ENCODE measurements around the gene TTC28. TPM values are rescaled to one million over a fixed set of nuclear protein-coding genes. Genes with fewer than 3 reads are reported as not detected.

Gene TTC28
- total and polyA plus RNA-seq, 2 donors (not counting 3 experiments of a cell fraction or from before 2014, with no cell fraction given), result 16.5 to 51.1 TPM

- peaks cover 0 to 13% of the 10 kb centered on the region in 2 experiments for H3K36me3 ChIP-seq (ENCODE audit: control insufficient read depth in 2 of 2, extremely low read depth in 1 of 2, insufficient read depth in 2 of 2, low read length in 2 of 2)
- ChIA-PET CTCF (interaction anchor here (0.9 to 2.4 kb wide), 4 partner anchors 11 to 122 kb away, joined by 3 to 7 read pairs (median 5); no protein-coding TSS in a partner anchor), POLR2A (no interaction called here)
- BruUV-seq (replicated peaks), result no TSS peak
- dilution Hi-C loops (cut with MboI; ENCODE audit: extremely low pct_ligation_motif_present, low sequenced_read_pairs), result no loop called here
- no peaks in the 10 kb centered on the region for H3K79me2 ChIP-seq (ENCODE audit: control insufficient read depth, insufficient read depth, low read length)
- FAIRE-seq (no peak), DNase-seq (ENCODE audit: low read depth, low spot score) (no peak)
- no peak overlapping the region for H3K27ac ChIP-seq (ENCODE audit: insufficient read depth, low read depth, low read length)
- H3K4me3 ChIP-seq (replicated peaks in 1 of 3; ENCODE audit: insufficient read depth in 1 of 3, low read depth in 1 of 3, low read length in 3 of 3), result no peak overlapping the region
- H3K27me3 ChIP-seq (ENCODE audit: control insufficient read depth in 2 of 2, insufficient read depth in 2 of 2, low read length in 2 of 2), result no peaks in the 10 kb centered on the region
- H3K9ac ChIP-seq (replicated peaks; ENCODE audit: extremely low read depth, insufficient read depth, low read length), result no peak overlapping the region
- no peaks in the 10 kb centered on the region for H3K9me1 ChIP-seq (replicated peaks; ENCODE audit: control insufficient read depth, extremely low read depth, insufficient read depth, low read length)
- H4K20me1 ChIP-seq (replicated peaks; ENCODE audit: control insufficient read depth, extremely low read depth, insufficient read depth, low read length), result no peaks in the 10 kb centered on the region
- no peaks in the 10 kb centered on the region for H3K9me3 ChIP-seq (replicated peaks; ENCODE audit: control insufficient read depth, insufficient read depth, low read length)
- H2AFZ ChIP-seq (ENCODE audit: low read depth, low read length), result no peak overlapping the region
- no peaks in the 10 kb centered on the region for H3K4me1 ChIP-seq (ENCODE audit: control insufficient read depth, extremely low read depth, insufficient read depth, low read length)
- TF ChIP-seq JUN (IDR thresholded peaks at IDR 0.05; ENCODE audit: borderline replicate concordance, insufficient read depth, insufficient read length, low read depth), result no peak
- no peak for TF ChIP-seq POLR2AphosphoS5 (IDR thresholded peaks at IDR 0.05; ENCODE audit: insufficient read depth, low read depth, low read length)
- no peak for TF ChIP-seq POLR2A (IDR thresholded peaks at IDR 0.05; ENCODE audit: low read depth, low read length)
- no peak for TF ChIP-seq MAX (IDR thresholded peaks at IDR 0.05; ENCODE audit: insufficient read depth, insufficient read length)
- no peak for TF ChIP-seq CTCF (IDR thresholded peaks at IDR 0.05; ENCODE audit: extremely low read depth in 1 of 2, insufficient read depth in 1 of 2, low read depth in 1 of 2, low read length in 2 of 2)
- no peak for TF ChIP-seq EZH2 (IDR thresholded peaks at IDR 0.05; ENCODE audit: borderline replicate concordance, low read depth, low read length, severe bottlenecking)
- TF ChIP-seq MYC (IDR thresholded peaks at IDR 0.05; ENCODE audit: low read depth, low read length), result no peak
- no peak for TF ChIP-seq GATA2 (IDR thresholded peaks at IDR 0.05; ENCODE audit: insufficient read depth, insufficient read length, low read depth, low read length)
- TF ChIP-seq FOS (IDR thresholded peaks at IDR 0.05; ENCODE audit: borderline replicate concordance, insufficient read depth, low read length), result no peak
- H3K4me2 ChIP-seq (ENCODE audit: insufficient read depth, low read length), result no peak overlapping the region
- intact Hi-C loops (cut with micrococcal nuclease), result loop anchor here (10.0 kb wide), 1 partner anchor 597 kb away; no protein-coding TSS in a partner anchor
Observed at GRCh38 chr22:28002181-28002700, 677.4 kb downstream of the TTC28 start.

Measured in endothelial cell of umbilical vein (primary cell).